NCI-H2227 (cell line): ENCODE measurements around the gene ADAM8.

ENCODE experiments used
- DNase-seq: peaks from one replicate; lab custom pipeline; 2025; ENCODE audit not compliant: unreplicated experiment; lab: John Stamatoyannopoulos, UW

Gene ADAM8

GRCh38 chr10:133214468-133215410, 61.9 kb downstream of the ADAM8 start:
- DNase-seq = no peak

GRCh38 chr10:133213641-133214467, 62.8 kb downstream of the ADAM8 start:
- no peak for DNase-seq

GRCh38 chr10:133212853-133213494, 63.7 kb downstream of the ADAM8 start:
- no peak for DNase-seq
